HG03442 (cell line): Measurements from ENCODE around the gene ISYNA1.
A peak's percentile ranks its signal among the peaks of the same experiment; 100 is the strongest.
"Not testable (repeated sequence)": the region's sequence is repeated elsewhere in the genome, so short reads cannot be mapped to it uniquely, and the experiment has no call there.

ENCODE experiments used
- ATAC-seq: cut with Tn5 transposase; IDR thresholded peaks from one replicate; pipeline ENCODE4 v1.9.1; 2021; ENCODE audit warnings: mild to moderate bottlenecking, moderate library complexity; ENCODE audit not compliant: unreplicated experiment

Gene ISYNA1

GRCh38 chr19:18421371-18421959 is 16.5 kb downstream of the ISYNA1 start:
- ATAC-seq, result no peak

- no peak for ATAC-seq
These were observed 17.0 kb downstream of the ISYNA1 start for GRCh38 chr19:18420930-18421329.

- ATAC-seq, result peak; percentile 16
These were observed 18.1 kb downstream of the ISYNA1 start for GRCh38 chr19:18419699-18420460.

GRCh38 chr19:18419195-18419698 is 18.7 kb downstream of the ISYNA1 start, which contains the start of gene SSBP4:
TSS of gene SSBP4 (plus strand) at chr19:18419398. CDS start at chr19:18419649, 251 bp downstream.
- peak; percentile 36 for ATAC-seq

GRCh38 chr19:18418483-18419194 is 19.3 kb downstream of the ISYNA1 start:
- peak; percentile 2 for ATAC-seq

- no peak for ATAC-seq
These were observed 19.9 kb downstream of the ISYNA1 start for GRCh38 chr19:18418029-18418482.

- no peak for ATAC-seq
These were observed 20.5 kb downstream of the ISYNA1 start for GRCh38 chr19:18417250-18418028.

GRCh38 chr19:18416778-18417249 is 21.1 kb downstream of the ISYNA1 start:
- no peak for ATAC-seq

- no peak for ATAC-seq
These were observed 22.6 kb downstream of the ISYNA1 start for GRCh38 chr19:18415178-18415867.

- ATAC-seq, result no peak
These were observed 23.3 kb downstream of the ISYNA1 start for GRCh38 chr19:18414504-18415177.

- no peak for ATAC-seq
These were observed 25.2 kb downstream of the ISYNA1 start for GRCh38 chr19:18412610-18413239.

GRCh38 chr19:18408053-18408476 is 29.9 kb downstream of the ISYNA1 start:
- peak; percentile 61 for ATAC-seq

- no peak for ATAC-seq
These were observed 31.2 kb downstream of the ISYNA1 start for GRCh38 chr19:18406749-18407148.

- not testable (repeated sequence) for ATAC-seq
These were observed 32.2 kb downstream of the ISYNA1 start for GRCh38 chr19:18405754-18406153.

- not testable (repeated sequence) for ATAC-seq
These were observed 35.3 kb downstream of the ISYNA1 start for GRCh38 chr19:18402455-18403248.

- ATAC-seq, result no peak
These were observed 36.3 kb downstream of the ISYNA1 start for GRCh38 chr19:18401580-18402112.

GRCh38 chr19:18399008-18399407 is 38.9 kb downstream of the ISYNA1 start:
- no peak for ATAC-seq
